Liver (tissue), 3 donors: Measurements from ENCODE around the gene FBXW4.

Experiments
- GABPA ChIP-seq, 2 donors: IDR thresholded peaks in 1 of 2; conservative IDR thresholded peaks in 1 of 2; 2 replicates each; pipeline ENCODE4 v1.6.1; 2016; ENCODE audit warnings: antibody characterized with exemption in 2 of 2, mild to moderate bottlenecking in 1 of 2, moderate library complexity in 1 of 2
- HNF4A ChIP-seq, 2 donors: conservative IDR thresholded peaks; 2 replicates each; pipeline ENCODE4 v1.6.1; 2016; ENCODE audit warnings: antibody characterized with exemption in 2 of 2, mild to moderate bottlenecking in 2 of 2
- RAD21 ChIP-seq, 2 donors: IDR thresholded peaks; 2 replicates each; pipeline ENCODE4 v1.6.1; 2016; ENCODE audit warnings: antibody characterized with exemption in 2 of 2, mild to moderate bottlenecking in 2 of 2
- RXRA ChIP-seq, 2 donors: IDR thresholded peaks; 2 replicates each; pipeline ENCODE4 v1.6.1; 2017 to 2018; ENCODE audit warnings: antibody characterized with exemption in 2 of 2, mild to moderate bottlenecking in 1 of 2
- TAF1 ChIP-seq: conservative IDR thresholded peaks from 2 replicates; pipeline ENCODE4 v1.6.1; 2016; ENCODE audit warnings: antibody characterized with exemption, mild to moderate bottlenecking
- YY1 ChIP-seq: IDR thresholded peaks from 2 replicates; pipeline ENCODE4 v1.6.1; 2016; ENCODE audit warnings: antibody characterized with exemption, mild to moderate bottlenecking
- TF ChIP-seq, protein P1 (sequence below): fragments of 150-350 bp; IDR thresholded peaks from 2 replicates; pipeline ENCODE4 v1.5.1; 2017; ENCODE audit warnings: improper control_type of control experiment, low read depth, low read length; ENCODE audit not compliant: missing input control
- TF ChIP-seq, protein P2 (sequence below): IDR thresholded peaks from 2 replicates; pipeline ENCODE4 v1.6.1; 2016; ENCODE audit warnings: antibody characterized with exemption
- TF ChIP-seq, protein P3 (sequence below): IDR thresholded peaks from 2 replicates; pipeline ENCODE4 v1.6.1; 2016; ENCODE audit warnings: antibody characterized with exemption
- donor health status: healthy.
- donor health status: healthy.

DNA sequence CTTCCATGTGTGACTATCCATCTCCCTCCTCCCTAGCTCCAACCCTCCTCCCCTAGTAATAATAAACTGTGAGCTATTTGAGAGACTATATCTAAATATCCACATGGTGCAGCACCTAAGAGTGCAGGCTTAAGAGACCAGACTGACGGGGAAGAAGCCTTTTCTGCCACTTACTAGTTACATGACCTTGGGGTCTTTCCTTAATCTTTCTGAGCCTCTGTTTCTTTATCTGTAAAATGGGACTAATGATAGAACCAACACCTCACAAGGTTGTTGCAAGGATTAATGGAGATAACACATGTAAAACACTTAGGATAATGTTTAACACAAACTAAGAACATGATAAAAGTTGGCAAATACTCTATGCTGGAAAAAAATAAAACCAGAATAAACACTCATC lies 37.1 kb upstream of the FBXW4 start:
- TF ChIP-seq, protein P1, sequence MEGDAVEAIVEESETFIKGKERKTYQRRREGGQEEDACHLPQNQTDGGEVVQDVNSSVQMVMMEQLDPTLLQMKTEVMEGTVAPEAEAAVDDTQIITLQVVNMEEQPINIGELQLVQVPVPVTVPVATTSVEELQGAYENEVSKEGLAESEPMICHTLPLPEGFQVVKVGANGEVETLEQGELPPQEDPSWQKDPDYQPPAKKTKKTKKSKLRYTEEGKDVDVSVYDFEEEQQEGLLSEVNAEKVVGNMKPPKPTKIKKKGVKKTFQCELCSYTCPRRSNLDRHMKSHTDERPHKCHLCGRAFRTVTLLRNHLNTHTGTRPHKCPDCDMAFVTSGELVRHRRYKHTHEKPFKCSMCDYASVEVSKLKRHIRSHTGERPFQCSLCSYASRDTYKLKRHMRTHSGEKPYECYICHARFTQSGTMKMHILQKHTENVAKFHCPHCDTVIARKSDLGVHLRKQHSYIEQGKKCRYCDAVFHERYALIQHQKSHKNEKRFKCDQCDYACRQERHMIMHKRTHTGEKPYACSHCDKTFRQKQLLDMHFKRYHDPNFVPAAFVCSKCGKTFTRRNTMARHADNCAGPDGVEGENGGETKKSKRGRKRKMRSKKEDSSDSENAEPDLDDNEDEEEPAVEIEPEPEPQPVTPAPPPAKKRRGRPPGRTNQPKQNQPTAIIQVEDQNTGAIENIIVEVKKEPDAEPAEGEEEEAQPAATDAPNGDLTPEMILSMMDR: no peak
- TF ChIP-seq TAF1 (no peak), YY1 (no peak), RXRA (IDR thresholded peaks at IDR 0.05) (no peak), GABPA (IDR thresholded peaks at IDR 0.05 in 1 of 2, conservative IDR thresholded peaks at IDR 0.05 in 1 of 2) (no peak), RAD21 (IDR thresholded peaks at IDR 0.05) (no peak), HNF4A (conservative IDR thresholded peaks at IDR 0.05) (no peak)
- TF ChIP-seq, protein P2, sequence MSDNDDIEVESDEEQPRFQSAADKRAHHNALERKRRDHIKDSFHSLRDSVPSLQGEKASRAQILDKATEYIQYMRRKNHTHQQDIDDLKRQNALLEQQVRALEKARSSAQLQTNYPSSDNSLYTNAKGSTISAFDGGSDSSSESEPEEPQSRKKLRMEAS: no peak
- TF ChIP-seq, protein P3, sequence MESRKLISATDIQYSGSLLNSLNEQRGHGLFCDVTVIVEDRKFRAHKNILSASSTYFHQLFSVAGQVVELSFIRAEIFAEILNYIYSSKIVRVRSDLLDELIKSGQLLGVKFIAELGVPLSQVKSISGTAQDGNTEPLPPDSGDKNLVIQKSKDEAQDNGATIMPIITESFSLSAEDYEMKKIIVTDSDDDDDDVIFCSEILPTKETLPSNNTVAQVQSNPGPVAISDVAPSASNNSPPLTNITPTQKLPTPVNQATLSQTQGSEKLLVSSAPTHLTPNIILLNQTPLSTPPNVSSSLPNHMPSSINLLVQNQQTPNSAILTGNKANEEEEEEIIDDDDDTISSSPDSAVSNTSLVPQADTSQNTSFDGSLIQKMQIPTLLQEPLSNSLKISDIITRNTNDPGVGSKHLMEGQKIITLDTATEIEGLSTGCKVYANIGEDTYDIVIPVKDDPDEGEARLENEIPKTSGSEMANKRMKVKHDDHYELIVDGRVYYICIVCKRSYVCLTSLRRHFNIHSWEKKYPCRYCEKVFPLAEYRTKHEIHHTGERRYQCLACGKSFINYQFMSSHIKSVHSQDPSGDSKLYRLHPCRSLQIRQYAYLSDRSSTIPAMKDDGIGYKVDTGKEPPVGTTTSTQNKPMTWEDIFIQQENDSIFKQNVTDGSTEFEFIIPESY: no peak
